HepG2 (cell line): Measurements from ENCODE around the gene DPH2. TPM values are rescaled to one million over a fixed set of nuclear protein-coding genes. Genes with fewer than 3 reads are reported as not detected.

Experiments used
- ARNTL ChIP-seq: sonication (generic); formaldehyde crosslinking; IDR thresholded peaks from 2 replicates; pipeline ENCODE4 v1.4.0; 2020; ENCODE audit warnings: mild to moderate bottlenecking, missing genetic modification reagents
- BORCS8-MEF2B ChIP-seq: sonication (generic); formaldehyde crosslinking; IDR thresholded peaks from 2 replicates; pipeline ENCODE4 v1.8.0; 2022; ENCODE audit warnings: mild to moderate bottlenecking, missing genetic modification reagents
- CBX1 ChIP-seq: IDR thresholded peaks from one replicate; pipeline ENCODE4 v1.6.1; 2016; ENCODE audit warnings: antibody characterized with exemption, low read depth
- DNMT3B ChIP-seq: conservative IDR thresholded peaks from 2 replicates; pipeline ENCODE4 v1.6.1; 2016; ENCODE audit warnings: missing biosample characterization, control low read depth
- ETV6 ChIP-seq: sonication (generic); formaldehyde crosslinking; conservative IDR thresholded peaks from 2 replicates; pipeline ENCODE4 v1.4.0; 2020; ENCODE audit warnings: missing genetic modification reagents
- HNRNPH1 ChIP-seq: fragments of 200-400 bp; formaldehyde crosslinking; optimal IDR thresholded peaks from 2 replicates; pipeline ENCODE3; 2017; ENCODE audit warnings: mild to moderate bottlenecking, low read depth, low read length
- MAFK ChIP-seq, 2 experiments: IDR thresholded peaks in 1 of 2; conservative IDR thresholded peaks in 1 of 2; 2 replicates each; pipeline ENCODE4 v1.6.1; 2011; ENCODE audit warnings: improper control_type of control experiment in 2 of 2, low read length in 2 of 2
- NFE2L2 ChIP-seq: fragments of 150-350 bp; IDR thresholded peaks from 2 replicates; pipeline ENCODE4 v1.6.1; 2014; ENCODE audit warnings: low read length
- PCBP2 ChIP-seq: fragments of 200-400 bp; formaldehyde crosslinking; optimal IDR thresholded peaks from 2 replicates; pipeline ENCODE3; 2018; ENCODE audit warnings: low read length, low read depth; ENCODE audit not compliant: poor library complexity, severe bottlenecking
- POLR2AphosphoS5 ChIP-seq: IDR thresholded peaks from 2 replicates; pipeline ENCODE4 v1.6.1; 2012; ENCODE audit warnings: low read depth, low read length
- RERE ChIP-seq: IDR thresholded peaks from 2 replicates; pipeline ENCODE4 v1.6.1; 2016; ENCODE audit warnings: low read depth, missing genetic modification reagents, missing compliant biosample characterization
- RFXAP ChIP-seq: sonication (generic); formaldehyde crosslinking; IDR thresholded peaks from 2 replicates; pipeline ENCODE4 v1.4.0; 2020; ENCODE audit warnings: missing genetic modification reagents, borderline replicate concordance
- SIN3A ChIP-seq: IDR thresholded peaks from 2 replicates; pipeline ENCODE4 v1.6.1; 2011; ENCODE audit warnings: low read depth, mild to moderate bottlenecking, control low read depth, low read length, borderline replicate concordance
- SMAD9 ChIP-seq: sonication (generic); formaldehyde crosslinking; IDR thresholded peaks from 2 replicates; pipeline ENCODE4 v1.5.1; 2020; ENCODE audit warnings: mild to moderate bottlenecking, missing genetic modification reagents
- SMARCC2 ChIP-seq: fragments of 450-650 bp; IDR thresholded peaks from 2 replicates; pipeline ENCODE4 v1.6.1; 2017; ENCODE audit warnings: antibody characterized with exemption, mild to moderate bottlenecking
- ZFYVE20 ChIP-seq: sonication (generic); formaldehyde crosslinking; IDR thresholded peaks from 2 replicates; pipeline ENCODE4 v1.8.0; 2023; ENCODE audit warnings: low read depth, mild to moderate bottlenecking, moderate library complexity, missing genetic modification reagents, borderline replicate concordance
- ZMAT3 ChIP-seq: sonication (generic); formaldehyde crosslinking; conservative IDR thresholded peaks from 2 replicates; pipeline ENCODE4 v1.7.0; 2021; ENCODE audit warnings: missing genetic modification reagents
- ZNF160 ChIP-seq: sonication (generic); formaldehyde crosslinking; IDR thresholded peaks from 2 replicates; pipeline ENCODE4 v1.8.0; 2022; ENCODE audit warnings: mild to moderate bottlenecking, inconsistent platforms, missing genetic modification reagents
- ZNF18 ChIP-seq: sonication (generic); formaldehyde crosslinking; IDR thresholded peaks from 2 replicates; pipeline ENCODE4 v1.8.0; 2022; ENCODE audit warnings: mild to moderate bottlenecking, missing genetic modification reagents; ENCODE audit not compliant: insufficient replicate concordance
- ZNF331 ChIP-seq: sonication (generic); formaldehyde crosslinking; IDR thresholded peaks from 2 replicates; pipeline ENCODE4 v1.4.0; 2020; ENCODE audit warnings: missing genetic modification reagents
- ZNF780A ChIP-seq: sonication (generic); formaldehyde crosslinking; IDR thresholded peaks from 2 replicates; pipeline ENCODE4 v1.8.0; 2022; ENCODE audit warnings: mild to moderate bottlenecking, missing genetic modification reagents, moderate library complexity
- polyA plus RNA-seq, 8 experiments: library from polyadenylated mRNA; depleted of rRNA in 3 of 8; stranded (reverse) in 7 of 8; unstranded in 1 of 8; fragments of >200 nt; fragmentation: Illumina TruSeq in 4 of 8; extraction: Trizol in 4 of 8; gene quantifications; 2 replicates each; pipeline versions ENCODE4 v1.2.1 to v1.2.3, GENCODE V29; 2011 to 2016; ENCODE audit warnings: low read depth in 4 of 8, missing spikeins in 1 of 8, mixed read lengths in 1 of 8; ENCODE audit not compliant: insufficient read depth in 1 of 8
- total RNA-seq, 5 experiments: library from RNA; depleted of rRNA; stranded (reverse); fragments of >200 nt; fragmentation: Illumina TruSeq; extraction: Trizol; gene quantifications; 2 replicates each; pipeline ENCODE4 v1.2.3, GENCODE V29; 2016; ENCODE audit warnings: low read depth in 1 of 5

The DPH2 gene
- total and polyA plus RNA-seq, 2 of the 13 experiments (the other 11 are each of a cell fraction or from before 2014, with no cell fraction given), result 32.2 to 38.3 TPM

GRCh38 chr1:43946236-43947060 is 23.4 kb upstream of the DPH2 start, which contains the start of gene IPO13 (continued):
- TF ChIP-seq BORCS8-MEF2B (CRISPR knock-in tag) (peak; percentile 72), SIN3A (peak; percentile 88; the same call in 1 of the 2 replicates), ARNTL (CRISPR knock-in tag) (peak; percentile 92), PCBP2 (no peak), HNRNPH1 (no peak), ZFYVE20 (CRISPR knock-in tag) (no peak), ZNF160 (CRISPR knock-in tag) (peak; percentile 85; the same call in 1 of the 2 replicates), ZNF18 (CRISPR knock-in tag) (peak; percentile 78), ZNF331 (CRISPR knock-in tag) (peak; percentile 96), CBX1 (no peak), POLR2AphosphoS5 (peak; percentile 66), SMAD9 (CRISPR knock-in tag) (peak; percentile 21; the same call in 1 of the 2 replicates), DNMT3B (CRISPR knock-in tag) (no peak), MAFK (conservative IDR thresholded peaks at IDR 0.05 in 1 of 2, IDR thresholded peaks at IDR 0.05 in 1 of 2; ENCODE audit: low read length in 2 of 2) (no peak), ZMAT3 (CRISPR knock-in tag) (peak; percentile 50; the same call in 1 of the 2 replicates), RERE (peak; percentile 48; the same call in 1 of the 2 replicates), ZNF780A (no peak; the same call in 1 of the 2 replicates), SMARCC2 (no peak), ETV6 (CRISPR knock-in tag) (peak; percentile 80; the same call in 1 of the 2 replicates), RFXAP (peak; percentile 83; the same call in 1 of the 2 replicates), NFE2L2 (no peak)
